GM12878 (cell line): ENCODE data around the gene PML. TPM values are rescaled to one million over a fixed set of nuclear protein-coding genes. Genes with fewer than 3 reads are reported as not detected.

Experiments used
- ATAC-seq: fragments of 200-7000 bp; cut with Tn5 transposase; 3 replicates; pipeline ENCODE4 v1.9.1; 2020; ENCODE audit warnings: mild to moderate bottlenecking, moderate library complexity
- BruUV-seq: library from RNA; stranded (reverse); fragments of 400-500 nt; replicated peaks from 2 replicates; lab custom pipeline; 2021; lab: Mats Ljungman, UMichigan
- CTCF ChIA-PET: fragments of 300-600 bp; sonication (Branson Sonifier 250); formaldehyde crosslinking; extraction: SDS; loops from one replicate; lab custom pipeline; 2021; ENCODE audit warnings: inconsistent platforms; lab: Yijun Ruan, JAX
- POLR2A ChIA-PET: fragments of 350-600 bp; formaldehyde crosslinking; extraction: SDS; loops from one replicate; lab custom pipeline; 2021; ENCODE audit warnings: inconsistent platforms; lab: Charles Lee
- RAD21 ChIA-PET: fragments of 300-600 bp; sonication (Branson Sonifier 250); formaldehyde crosslinking; loops from one replicate; lab custom pipeline; 2023; ENCODE audit warnings: antibody characterized with exemption; ENCODE audit not compliant: unreplicated experiment; lab: Charles Lee
- SMC1A ChIA-PET: fragments of 300-600 bp; sonication (Branson Sonifier 250); formaldehyde crosslinking; loops from one replicate; lab custom pipeline; 2023; ENCODE audit not compliant: unreplicated experiment, uncharacterized antibody; lab: Charles Lee
- DNase-seq: peaks from one replicate; pipeline ENCODE4 v3.0.0-alpha.2; 2011; ENCODE audit warnings: low read depth, low spot score
- FAIRE-seq: peaks from 3 replicates; lab custom pipeline; 2011; peaks lifted over from hg19 to GRCh38; lab: Jason Lieb, UNC
- H2AFZ ChIP-seq: 2 replicates; pipeline ENCODE4 v1.6.0; 2011; ENCODE audit warnings: low read depth, low read length, control low read depth; ENCODE audit not compliant: control insufficient read depth
- H3K27ac ChIP-seq: 2 replicates; pipeline ENCODE4 v1.5.1; 2011; ENCODE audit warnings: control low read depth; ENCODE audit not compliant: control insufficient read depth, insufficient read depth
- H3K27me3 ChIP-seq, 2 experiments: replicated peaks in 1 of 2; 2 replicates each; pipeline versions ENCODE4 v1.6.0 to v1.6.1; 2011; ENCODE audit warnings: low read length in 1 of 2; ENCODE audit not compliant: control insufficient read depth in 2 of 2, insufficient read depth in 2 of 2
- H3K36me3 ChIP-seq, 2 experiments: 2 replicates each; pipeline ENCODE4 v1.5.1; 2011; ENCODE audit warnings: low read length in 1 of 2; ENCODE audit not compliant: control insufficient read depth in 2 of 2, insufficient read depth in 2 of 2
- H3K4me1 ChIP-seq: 2 replicates; pipeline ENCODE4 v1.6.1; 2011; ENCODE audit warnings: mild to moderate bottlenecking, low read length, moderate library complexity, mixed read lengths; ENCODE audit not compliant: control insufficient read depth, insufficient read depth
- H3K4me2 ChIP-seq: 2 replicates; pipeline ENCODE4 v1.6.0; 2011; ENCODE audit warnings: control low read depth; ENCODE audit not compliant: control insufficient read depth, insufficient read depth
- H3K4me3 ChIP-seq: fragments of 200-600 bp; sonication (generic); 2 replicates; pipeline ENCODE4 v1.5.1; 2016
- H3K79me2 ChIP-seq: 2 replicates; pipeline ENCODE4 v1.6.0; 2011; ENCODE audit warnings: low read length; ENCODE audit not compliant: control insufficient read depth, insufficient read depth
- H3K9ac ChIP-seq: 2 replicates; pipeline ENCODE4 v1.8.0; 2011; ENCODE audit warnings: low read length, control low read depth, mixed read lengths; ENCODE audit not compliant: control insufficient read depth, insufficient read depth
- H3K9me3 ChIP-seq: replicated peaks from 3 replicates; pipeline ENCODE4 v1.5.1; 2011; ENCODE audit warnings: mild to moderate bottlenecking, low read length; ENCODE audit not compliant: control insufficient read depth, insufficient read depth
- H4K20me1 ChIP-seq: 2 replicates; pipeline ENCODE4 v1.6.0; 2011; ENCODE audit not compliant: control insufficient read depth, insufficient read depth
- BACH1 ChIP-seq: fragments of 450-650 bp; IDR thresholded peaks from 2 replicates; pipeline ENCODE4 v1.6.1; 2017; ENCODE audit warnings: mild to moderate bottlenecking, borderline replicate concordance
- CHD1 ChIP-seq: IDR thresholded peaks from 2 replicates; pipeline ENCODE4 v1.6.1; 2012; ENCODE audit warnings: low read depth, low read length, improper control_type of control experiment
- ESRRA ChIP-seq: IDR thresholded peaks from 2 replicates; pipeline ENCODE4 v1.6.1; 2012; ENCODE audit warnings: mild to moderate bottlenecking, low read length, improper control_type of control experiment
- GABPA ChIP-seq: IDR thresholded peaks from 2 replicates; pipeline ENCODE4 v1.6.1; 2014; ENCODE audit warnings: antibody characterized with exemption, low read depth, mild to moderate bottlenecking, inconsistent platforms
- KAT2A ChIP-seq: conservative IDR thresholded peaks from 2 replicates; pipeline ENCODE4 v1.6.1; 2011; ENCODE audit warnings: low read depth, low read length; ENCODE audit not compliant: control insufficient read depth
- KDM1A ChIP-seq: fragments of 200-600 bp; sonication (generic); IDR thresholded peaks from 2 replicates; pipeline ENCODE4 v1.6.1; 2016; ENCODE audit warnings: borderline replicate concordance
- NR2F1 ChIP-seq: fragments of 450-650 bp; conservative IDR thresholded peaks from 2 replicates; pipeline ENCODE4 v1.6.1; 2017; ENCODE audit warnings: mild to moderate bottlenecking
- TBL1XR1 ChIP-seq: IDR thresholded peaks from 2 replicates; pipeline ENCODE4 v1.6.1; 2012; ENCODE audit warnings: low read depth, low read length, improper control_type of control experiment
- TCF12 ChIP-seq: IDR thresholded peaks from 2 replicates; pipeline ENCODE4 v1.6.1; 2011; ENCODE audit warnings: low read depth, mild to moderate bottlenecking, low read length
- ZNF207 ChIP-seq: fragments of 450-650 bp; IDR thresholded peaks from 2 replicates; pipeline ENCODE4 v1.6.1; 2014; ENCODE audit warnings: antibody characterized with exemption, mild to moderate bottlenecking, borderline replicate concordance
- WGBS: methylation state at CpG from one replicate; pipeline ENCODE4 v1.1.6; 2016; ENCODE audit warnings: low lambda C conversion rate; ENCODE audit not compliant: insufficient replicate concordance, insufficient coverage; ENCODE audit errors: missing lambda C conversion rate; 5-methylcytosine and 5-hydroxymethylcytosine counted together
- in situ Hi-C: fragments of 300-500 bp; cut with MboI; formaldehyde crosslinking; loops from 9 replicates; pipeline ENCODE4 v1.14.3; 2018; ENCODE audit warnings: mixed read lengths
- intact Hi-C: fragments of 100-400 bp; cut with micrococcal nuclease; formaldehyde crosslinking; loops from one replicate; pipeline ENCODE4 v1.14.2; 2022; ENCODE audit not compliant: unreplicated experiment
- polyA plus RNA-seq, 11 experiments: library from polyadenylated mRNA; depleted of rRNA in 4 of 11; unstranded in 6 of 11; stranded (reverse) in 5 of 11; fragments of >200 nt; fragmentation: Nextera tagmentation in 4 of 11; fragmentation: Illumina TruSeq in 1 of 11; extraction: Ambion mirVana in 4 of 11; extraction: Trizol in 1 of 11; gene quantifications; 1 replicate in 1 of 11; 2 replicates in 10 of 11; pipeline versions ENCODE4 v1.2.1 to v1.2.3, GENCODE V29; 2011 to 2016; ENCODE audit warnings: inconsistent platforms in 2 of 11, missing spikeins in 2 of 11, low read depth in 1 of 11
- total RNA-seq, 4 experiments: library from RNA; depleted of rRNA in 3 of 4; stranded (reverse); fragments of >200 nt in 3 of 4; fragmentation: Illumina TruSeq in 1 of 4; extraction: Trizol in 1 of 4; gene quantifications; 2 replicates each; pipeline versions ENCODE4 v1.2.1 to v1.2.3, GENCODE V29; 2013 to 2021
- TF ChIP-seq, protein P1 (sequence below): IDR thresholded peaks from 2 replicates; pipeline ENCODE4 v1.6.1; 2012; ENCODE audit warnings: mild to moderate bottlenecking, low read depth, low read length

Gene PML
- total and polyA plus RNA-seq, 10 of the 15 experiments (the other 5 are each of a cell fraction or from before 2014, with no cell fraction given): 8.5 to 95.5 (median 30.8) TPM

DNA sequence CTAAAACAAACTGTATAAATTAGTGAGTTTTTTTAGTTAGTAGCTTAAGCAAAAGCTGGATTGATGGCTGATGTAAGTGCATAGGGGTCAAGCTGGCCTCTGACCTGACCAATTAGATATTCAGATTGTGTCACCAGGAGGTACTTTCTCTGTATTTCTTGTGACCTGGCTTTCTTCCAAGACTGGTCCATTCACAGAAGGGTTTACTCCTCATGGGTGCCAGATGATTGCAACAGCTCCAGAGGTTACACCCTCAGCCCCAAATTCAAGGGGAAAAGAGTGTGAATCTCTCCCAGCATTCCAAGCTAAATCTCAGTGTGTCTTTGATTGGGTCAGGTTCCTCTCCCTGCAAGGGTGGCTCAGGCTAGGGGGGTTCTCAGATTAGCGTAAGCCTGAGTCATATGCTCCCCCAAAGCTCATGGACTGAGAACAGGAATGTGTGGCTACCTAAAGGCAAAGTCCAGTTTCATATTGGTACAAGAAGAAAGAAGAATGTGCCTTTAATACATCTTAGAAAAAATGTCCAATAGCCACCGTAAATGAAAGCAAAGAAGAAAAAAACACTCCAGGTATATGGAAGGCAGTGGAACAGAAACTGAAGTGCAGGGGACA, 16.5 kb downstream of the PML start:
- H3K79me2 ChIP-seq: peaks cover 75% of the 10 kb centered on the region
- 75% methylated on average over 2 of the region's 2 CpGs for WGBS
- H3K9me3 ChIP-seq: no peaks in the 10 kb centered on the region; the same call in 2 of the 3 replicates
- no peak overlapping the region for H2AFZ ChIP-seq
- H3K4me2 ChIP-seq: no peak overlapping the region
- no peak overlapping the region for H3K9ac ChIP-seq
- no peak for TF ChIP-seq KAT2A
- peak; percentile 33; the same call in 1 of the 2 replicates for TF ChIP-seq NR2F1
- DNase-seq (no peak), FAIRE-seq (no peak), ATAC-seq (no peak)
- ChIA-PET CTCF (interaction anchor here (0.9 to 5.7 kb wide), 5 partner anchors 18 to 45 kb away, joined by 3 to 36 read pairs (median 5); partner anchors contain the start of genes PML and STOML1), POLR2A (interaction anchor here (1.2 to 1.3 kb wide), 2 partner anchors 17 to 251 kb away, joined by 4 read pairs; partner anchors contain the start of gene PML), SMC1A (interaction anchor here (0.9 to 2.3 kb wide), 5 partner anchors 9 to 37 kb away, joined by 3 to 7 read pairs (median 4); no protein-coding TSS in a partner anchor), RAD21 (interaction anchor here (1.1 kb wide), 1 partner anchor 17 kb away, joined by 3 read pairs; the partner anchor contains the start of gene PML)
- in situ Hi-C loops (no loop called here), intact Hi-C loops (no loop called here)
- no TSS peak for BruUV-seq
- no peaks in the 10 kb centered on the region for H4K20me1 ChIP-seq
- peaks cover 20 to 52% of the 10 kb centered on the region in 2 experiments for H3K36me3 ChIP-seq
- no peak overlapping the region for H3K27ac ChIP-seq
- H3K4me3 ChIP-seq: no peak overlapping the region
- peaks cover 20% of the 10 kb centered on the region for H3K4me1 ChIP-seq
- H3K27me3 ChIP-seq: no peaks in the 10 kb centered on the region

GRCh38 chr15:74011610-74012009, 17.1 kb downstream of the PML start:
- DNase-seq (no peak), FAIRE-seq (no peak), ATAC-seq (no peak)
- Histone ChIP-seq H3K27ac (no peak overlapping the region), H3K4me1 (peaks cover 15% of the 10 kb centered on the region), H3K9me3 (no peaks in the 10 kb centered on the region; the same call in 2 of the 3 replicates), H4K20me1 (no peaks in the 10 kb centered on the region), H3K4me2 (no peak overlapping the region), H3K36me3 (peaks cover 20 to 52% of the 10 kb centered on the region in 2 experiments), H3K4me3 (no peak overlapping the region), H3K79me2 (peaks cover 72% of the 10 kb centered on the region), H3K9ac (no peak overlapping the region), H3K27me3 (no peaks in the 10 kb centered on the region), H2AFZ (no peak overlapping the region)
- no TSS peak for BruUV-seq
- in situ Hi-C loops: no loop called here
- ChIA-PET CTCF (interaction anchor here (1.3 to 2.3 kb wide), 2 partner anchors 37 to 39 kb away, joined by 5 to 10 read pairs; no protein-coding TSS in a partner anchor), SMC1A (interaction anchor here (1.8 to 2.3 kb wide), 3 partner anchors 16 to 38 kb away, joined by 4 to 7 read pairs (median 4); no protein-coding TSS in a partner anchor), RAD21 (interaction anchor here (1.1 kb wide), 1 partner anchor 18 kb away, joined by 3 read pairs; the partner anchor contains the start of gene PML), POLR2A (interaction anchor here (1.0 to 1.3 kb wide), 2 partner anchors 10 to 251 kb away, joined by 4 read pairs; no protein-coding TSS in a partner anchor)
- intact Hi-C loops: no loop called here
- 100% methylated on average over 2 of the region's 2 CpGs for WGBS
- TF ChIP-seq ESRRA (no peak), KDM1A (no peak), ZNF207 (no peak), TCF12 (no peak), BACH1 (no peak), GABPA (no peak), TBL1XR1 (no peak), CHD1 (no peak)
- TF ChIP-seq, protein P1, sequence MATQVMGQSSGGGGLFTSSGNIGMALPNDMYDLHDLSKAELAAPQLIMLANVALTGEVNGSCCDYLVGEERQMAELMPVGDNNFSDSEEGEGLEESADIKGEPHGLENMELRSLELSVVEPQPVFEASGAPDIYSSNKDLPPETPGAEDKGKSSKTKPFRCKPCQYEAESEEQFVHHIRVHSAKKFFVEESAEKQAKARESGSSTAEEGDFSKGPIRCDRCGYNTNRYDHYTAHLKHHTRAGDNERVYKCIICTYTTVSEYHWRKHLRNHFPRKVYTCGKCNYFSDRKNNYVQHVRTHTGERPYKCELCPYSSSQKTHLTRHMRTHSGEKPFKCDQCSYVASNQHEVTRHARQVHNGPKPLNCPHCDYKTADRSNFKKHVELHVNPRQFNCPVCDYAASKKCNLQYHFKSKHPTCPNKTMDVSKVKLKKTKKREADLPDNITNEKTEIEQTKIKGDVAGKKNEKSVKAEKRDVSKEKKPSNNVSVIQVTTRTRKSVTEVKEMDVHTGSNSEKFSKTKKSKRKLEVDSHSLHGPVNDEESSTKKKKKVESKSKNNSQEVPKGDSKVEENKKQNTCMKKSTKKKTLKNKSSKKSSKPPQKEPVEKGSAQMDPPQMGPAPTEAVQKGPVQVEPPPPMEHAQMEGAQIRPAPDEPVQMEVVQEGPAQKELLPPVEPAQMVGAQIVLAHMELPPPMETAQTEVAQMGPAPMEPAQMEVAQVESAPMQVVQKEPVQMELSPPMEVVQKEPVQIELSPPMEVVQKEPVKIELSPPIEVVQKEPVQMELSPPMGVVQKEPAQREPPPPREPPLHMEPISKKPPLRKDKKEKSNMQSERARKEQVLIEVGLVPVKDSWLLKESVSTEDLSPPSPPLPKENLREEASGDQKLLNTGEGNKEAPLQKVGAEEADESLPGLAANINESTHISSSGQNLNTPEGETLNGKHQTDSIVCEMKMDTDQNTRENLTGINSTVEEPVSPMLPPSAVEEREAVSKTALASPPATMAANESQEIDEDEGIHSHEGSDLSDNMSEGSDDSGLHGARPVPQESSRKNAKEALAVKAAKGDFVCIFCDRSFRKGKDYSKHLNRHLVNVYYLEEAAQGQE: no peak
